Memory B cell (primary cell): ENCODE data around the gene TRAPPC11.

ENCODE experiments used
- ATAC-seq: fragments of 150-1000 bp; cut with Tn5 transposase; 2 replicates; pipeline ENCODE4 v1.10.0; 2021; ENCODE audit warnings: low read depth, mild to moderate bottlenecking, moderate library complexity
- DNase-seq, 2 donors: peaks; one replicate each; pipeline ENCODE4 v3.0.0; 2022; ENCODE audit warnings: low spot score in 2 of 2
- H3K27ac Mint-ChIP-seq: one replicate; pipeline ENCODE4 v1.8.0; 2022; ENCODE audit warnings: mild to moderate bottlenecking, moderate library complexity, mixed read lengths
- H3K27me3 Mint-ChIP-seq: one replicate; pipeline ENCODE4 v1.8.0; 2022; ENCODE audit warnings: mixed read lengths
- H3K36me3 Mint-ChIP-seq: one replicate; pipeline ENCODE4 v1.8.0; 2022; ENCODE audit warnings: mild to moderate bottlenecking, mixed read lengths
- H3K4me1 Mint-ChIP-seq: one replicate; pipeline ENCODE4 v1.8.0; 2022; ENCODE audit warnings: mixed read lengths
- H3K4me3 Mint-ChIP-seq: one replicate; pipeline ENCODE4 v1.8.0; 2022; ENCODE audit warnings: mild to moderate bottlenecking, moderate library complexity, mixed read lengths
- H3K9me3 Mint-ChIP-seq: one replicate; pipeline ENCODE4 v1.8.0; 2022; ENCODE audit warnings: mixed read lengths

Gene TRAPPC11

GRCh38 chr4:183738961-183739360 lies 79.9 kb downstream of the TRAPPC11 start:
- peaks cover under 1% of the 10 kb centered on the region for H3K27me3 Mint-ChIP-seq
- ATAC-seq, result no peak
- H3K36me3 Mint-ChIP-seq, result no peaks in the 10 kb centered on the region
- H3K4me1 Mint-ChIP-seq, result no peaks in the 10 kb centered on the region
- H3K9me3 Mint-ChIP-seq, result no peaks in the 10 kb centered on the region
- no peak overlapping the region for H3K27ac Mint-ChIP-seq
- DNase-seq, result no peak
- H3K4me3 Mint-ChIP-seq, result no peak overlapping the region

DNA sequence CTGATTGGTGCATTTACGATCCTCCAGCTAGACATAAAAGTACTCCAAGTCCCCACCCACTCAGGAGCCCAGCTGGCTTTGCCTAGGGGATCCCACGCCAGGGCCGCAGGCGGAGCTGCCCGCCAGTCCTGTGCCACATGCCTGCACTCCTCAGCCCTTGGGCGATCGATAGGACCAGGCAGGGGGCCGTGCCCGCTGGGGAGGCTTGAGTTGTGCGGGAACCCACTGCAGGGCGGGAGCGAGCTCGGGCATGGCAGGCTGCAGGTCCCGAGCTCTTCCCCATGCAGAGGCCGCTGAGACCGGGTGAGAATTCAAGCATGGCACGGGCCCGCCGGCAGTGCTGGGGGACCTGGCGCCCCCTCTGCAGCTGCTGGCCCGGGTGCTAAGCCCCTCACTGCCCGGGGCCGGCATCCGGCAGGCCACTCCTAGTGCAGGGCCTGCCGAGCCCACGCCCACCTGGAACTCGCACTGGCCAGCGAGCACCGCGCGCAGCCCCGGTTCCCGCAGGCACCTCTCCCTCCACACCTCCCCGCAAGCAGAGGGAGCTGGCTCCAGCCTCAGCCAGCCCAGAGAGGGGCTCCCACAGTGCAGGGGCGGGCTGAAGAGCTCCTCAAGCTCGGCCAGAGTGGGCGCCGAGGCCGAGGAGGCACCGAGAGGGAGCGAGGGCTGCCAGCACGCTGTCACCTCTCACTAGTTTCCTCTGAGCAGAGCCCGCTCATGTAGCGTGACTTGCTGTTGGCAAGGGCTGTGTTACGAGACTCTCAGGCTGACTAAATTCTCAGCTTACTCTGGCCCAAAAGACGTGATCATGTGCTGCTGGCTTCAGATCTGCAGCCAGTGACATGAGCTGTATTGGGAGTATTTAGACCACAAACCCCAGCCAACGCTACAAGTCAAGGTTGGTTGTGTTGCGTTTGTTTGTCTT lies 87.5 kb downstream of the TRAPPC11 start:
- Mint-ChIP-seq H3K27me3 (peaks cover 5% of the 10 kb centered on the region), H3K4me1 (no peaks in the 10 kb centered on the region), H3K9me3 (peaks cover 6% of the 10 kb centered on the region), H3K27ac (no peak overlapping the region), H3K36me3 (no peaks in the 10 kb centered on the region), H3K4me3 (no peak overlapping the region)
- DNase-seq (no peak), ATAC-seq (no peak)

GRCh38 chr4:183747380-183747779 lies 88.3 kb downstream of the TRAPPC11 start:
- H3K4me1 Mint-ChIP-seq, result no peaks in the 10 kb centered on the region
- peaks cover 6% of the 10 kb centered on the region for H3K9me3 Mint-ChIP-seq
- DNase-seq (no peak), ATAC-seq (no peak)
- H3K36me3 Mint-ChIP-seq, result no peaks in the 10 kb centered on the region
- no peak overlapping the region for H3K4me3 Mint-ChIP-seq
- H3K27me3 Mint-ChIP-seq, result peaks cover 6% of the 10 kb centered on the region
- no peak overlapping the region for H3K27ac Mint-ChIP-seq

DNA sequence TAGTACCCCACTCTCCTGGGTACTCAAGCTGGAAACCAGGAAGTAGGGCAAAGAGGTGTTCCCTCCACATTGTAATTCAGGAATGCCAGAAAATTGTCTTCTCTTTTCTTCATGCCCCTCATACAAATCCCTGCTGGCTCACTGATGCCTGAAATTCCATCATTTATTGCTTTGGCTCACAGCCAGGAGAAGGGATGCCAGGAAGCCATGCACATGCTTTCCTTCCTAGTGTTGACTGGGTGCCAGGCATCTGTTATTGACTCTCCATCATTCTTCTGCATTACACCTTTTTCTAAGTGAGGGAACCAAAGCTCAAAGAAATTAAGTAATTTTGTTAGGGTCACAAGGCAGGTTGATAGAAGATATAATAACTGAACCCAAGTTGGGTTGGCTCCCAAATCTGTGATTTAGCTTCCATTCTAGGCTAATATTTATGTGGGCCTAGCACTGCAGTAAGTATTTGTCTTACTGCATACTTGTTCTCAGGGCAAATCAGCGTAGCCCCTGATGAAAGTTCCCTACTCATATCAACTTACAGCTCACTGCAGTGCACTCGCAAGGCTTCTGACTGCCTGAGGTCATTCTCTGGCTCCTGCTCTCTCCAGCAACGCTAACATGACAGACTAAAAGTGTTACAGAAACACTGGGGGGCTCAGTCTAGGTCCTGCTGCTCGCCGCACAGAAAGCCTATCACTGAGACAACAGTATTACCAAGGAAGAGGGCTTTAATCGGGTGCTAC lies 89.0 kb downstream of the TRAPPC11 start:
- Mint-ChIP-seq H3K4me3 (no peak overlapping the region), H3K9me3 (peaks cover 6% of the 10 kb centered on the region), H3K27me3 (peaks cover 6% of the 10 kb centered on the region), H3K36me3 (no peaks in the 10 kb centered on the region), H3K27ac (no peak overlapping the region), H3K4me1 (no peaks in the 10 kb centered on the region)
- ATAC-seq, result no peak
- DNase-seq, result no peak

GRCh38 chr4:183751106-183751505 lies 92.0 kb downstream of the TRAPPC11 start:
- Mint-ChIP-seq H3K27ac (no peak overlapping the region), H3K4me3 (no peak overlapping the region), H3K9me3 (peaks cover 6% of the 10 kb centered on the region), H3K27me3 (peaks cover 8% of the 10 kb centered on the region), H3K36me3 (no peaks in the 10 kb centered on the region), H3K4me1 (no peaks in the 10 kb centered on the region)
- DNase-seq, result no peak
- no peak for ATAC-seq

- H3K27me3 Mint-ChIP-seq, result peaks cover 12% of the 10 kb centered on the region
- no peaks in the 10 kb centered on the region for H3K36me3 Mint-ChIP-seq
- DNase-seq (no peak), ATAC-seq (no peak)
- H3K4me3 Mint-ChIP-seq, result no peak overlapping the region
- H3K9me3 Mint-ChIP-seq, result peaks cover 6% of the 10 kb centered on the region
- H3K4me1 Mint-ChIP-seq, result no peaks in the 10 kb centered on the region
- H3K27ac Mint-ChIP-seq, result no peak overlapping the region
Observed at GRCh38 chr4:183755596-183755995, 96.5 kb downstream of the TRAPPC11 start.

- DNase-seq (no peak), ATAC-seq (no peak)
- Mint-ChIP-seq H3K4me1 (no peaks in the 10 kb centered on the region), H3K9me3 (no peaks in the 10 kb centered on the region), H3K27ac (no peak overlapping the region), H3K27me3 (peaks cover 8% of the 10 kb centered on the region), H3K4me3 (no peak overlapping the region), H3K36me3 (no peaks in the 10 kb centered on the region)
Observed at GRCh38 chr4:183757060-183757459, 98.0 kb downstream of the TRAPPC11 start.

GRCh38 chr4:183758061-183758757 lies 99.1 kb downstream of the TRAPPC11 start:
- Mint-ChIP-seq H3K27ac (no peak overlapping the region), H3K4me3 (no peak overlapping the region), H3K4me1 (no peaks in the 10 kb centered on the region), H3K27me3 (peaks cover 8% of the 10 kb centered on the region), H3K9me3 (no peaks in the 10 kb centered on the region), H3K36me3 (no peaks in the 10 kb centered on the region)
- ATAC-seq (no peak), DNase-seq (no peak)

GRCh38 chr4:183758758-183759447 lies 99.8 kb downstream of the TRAPPC11 start:
- Mint-ChIP-seq H3K27me3 (peaks cover 6% of the 10 kb centered on the region), H3K36me3 (no peaks in the 10 kb centered on the region), H3K9me3 (no peaks in the 10 kb centered on the region), H3K27ac (no peak overlapping the region), H3K4me1 (no peaks in the 10 kb centered on the region), H3K4me3 (no peak overlapping the region)
- ATAC-seq, result no peak
- no peak for DNase-seq

GRCh38 chr4:183760326-183760725 lies 101.2 kb downstream of the TRAPPC11 start:
- Mint-ChIP-seq H3K9me3 (no peaks in the 10 kb centered on the region), H3K4me3 (no peak overlapping the region), H3K27ac (no peak overlapping the region), H3K36me3 (no peaks in the 10 kb centered on the region), H3K4me1 (no peaks in the 10 kb centered on the region), H3K27me3 (peaks cover 10% of the 10 kb centered on the region)
- no peak for DNase-seq
- ATAC-seq, result no peak
